ENCODE measurements around the gene MAP3K3.
"Not testable (repeated sequence)": the region's sequence is repeated elsewhere in the genome, so short reads cannot be mapped to it uniquely, and the experiment has no call there.

MAP3K3 gene

DNA sequence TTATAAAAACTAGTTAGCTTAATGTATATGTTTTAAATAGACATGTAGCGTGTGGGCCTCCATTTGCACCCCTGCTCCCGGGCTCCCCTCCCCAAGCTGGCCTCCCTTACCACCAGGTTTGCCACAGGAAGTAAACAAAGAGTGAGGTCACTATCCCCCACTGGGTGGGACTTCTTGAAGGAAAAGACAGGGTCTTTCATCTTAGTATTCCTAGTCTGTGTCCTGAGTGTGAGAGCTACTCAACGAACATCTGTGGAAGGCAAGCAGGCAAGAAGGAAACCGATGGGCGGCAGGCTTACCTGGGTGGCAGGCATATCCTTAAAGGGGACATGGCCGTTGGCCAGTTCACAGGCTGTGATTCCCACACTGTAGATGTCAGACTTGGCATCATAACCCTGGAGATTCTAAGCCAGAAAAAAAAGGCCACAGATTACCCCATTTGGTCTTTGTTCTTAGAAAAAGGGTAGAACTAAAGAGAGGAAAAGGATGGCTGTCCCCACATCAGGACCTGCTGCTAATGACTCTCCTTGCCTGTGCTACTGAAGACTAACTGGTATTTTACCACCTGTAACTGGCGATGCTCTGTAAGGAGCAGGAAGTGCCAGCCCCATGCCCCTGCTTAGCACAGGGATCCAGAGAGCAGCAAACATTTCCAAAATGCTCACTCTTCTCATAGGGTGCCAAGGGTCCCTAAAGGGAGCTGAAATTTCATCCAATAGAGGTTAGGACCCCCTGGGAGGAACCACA lies 84.3 kb downstream of the MAP3K3 start:
- no peak for DNase-seq (ENCODE audit: low read depth)

DNA sequence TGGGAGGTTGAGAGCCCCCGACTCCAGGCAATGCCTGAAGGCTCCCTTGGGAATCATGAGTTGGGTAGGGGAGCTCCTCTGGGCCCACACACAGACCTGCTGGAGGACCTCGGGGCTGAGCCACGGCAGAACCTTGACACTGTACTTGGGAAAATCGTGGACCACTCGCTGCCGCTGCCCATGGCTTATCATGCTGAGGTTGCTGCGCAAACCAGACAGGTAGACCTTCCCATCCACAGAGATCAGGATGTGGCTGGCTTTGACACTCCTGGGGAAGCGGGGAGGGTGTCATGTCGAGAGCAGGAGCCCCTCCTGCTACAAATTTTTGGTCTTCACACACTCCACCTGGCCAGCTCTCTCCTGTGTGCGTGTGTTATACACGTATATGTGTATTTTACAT lies 84.9 kb downstream of the MAP3K3 start:
- DNase-seq (ENCODE audit: low read depth) = no peak

GRCh38 chr17:63709110-63709509 lies 86.9 kb downstream of the MAP3K3 start:
- DNase-seq (ENCODE audit: low read depth) = no peak

DNA sequence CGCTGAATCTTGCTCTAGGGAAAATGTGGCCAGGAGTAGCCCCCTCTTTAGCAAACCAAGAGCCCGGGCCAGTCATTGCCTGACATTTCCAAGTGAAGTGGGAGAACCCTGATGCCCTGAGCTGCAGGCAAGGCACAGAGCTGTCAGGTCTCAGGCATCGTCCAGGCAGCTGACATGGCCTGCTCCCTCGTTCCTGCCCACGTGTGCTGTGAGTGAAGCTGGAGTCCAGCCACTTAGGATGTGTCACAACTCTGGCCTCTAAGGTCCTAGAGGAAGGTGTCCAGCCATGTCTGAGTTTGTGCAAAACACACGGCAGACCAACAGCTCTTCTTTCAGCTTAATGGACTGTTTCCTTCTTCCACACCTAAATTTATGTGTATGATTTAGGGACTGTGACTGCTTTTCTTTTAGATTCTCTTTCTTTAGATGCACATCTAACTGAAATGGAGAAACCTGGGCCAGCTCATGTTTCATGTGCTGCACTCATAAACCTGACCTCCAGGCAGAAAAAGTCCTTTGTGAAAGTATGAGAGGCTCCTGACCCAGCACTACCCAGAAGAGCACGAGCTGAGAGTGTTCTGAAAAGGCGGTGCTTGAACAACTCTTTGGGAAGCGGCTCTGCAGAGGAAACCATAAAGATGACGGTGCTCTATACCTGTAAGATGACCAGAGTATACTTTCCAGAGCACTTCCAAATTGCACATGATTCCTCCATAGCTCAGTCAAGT lies 92.5 kb downstream of the MAP3K3 start:
- DNase-seq (ENCODE audit: low read depth) = no peak

GRCh38 chr17:63716426-63716825 lies 94.2 kb downstream of the MAP3K3 start:
- no peak for DNase-seq (ENCODE audit: low read depth)

- no peak for DNase-seq (ENCODE audit: low read depth)
These were observed 96.8 kb downstream of the MAP3K3 start for GRCh38 chr17:63718988-63719387.

- DNase-seq (ENCODE audit: low read depth) = not testable (repeated sequence)
These were observed 98.0 kb downstream of the MAP3K3 start for GRCh38 chr17:63720194-63720593.

DNA sequence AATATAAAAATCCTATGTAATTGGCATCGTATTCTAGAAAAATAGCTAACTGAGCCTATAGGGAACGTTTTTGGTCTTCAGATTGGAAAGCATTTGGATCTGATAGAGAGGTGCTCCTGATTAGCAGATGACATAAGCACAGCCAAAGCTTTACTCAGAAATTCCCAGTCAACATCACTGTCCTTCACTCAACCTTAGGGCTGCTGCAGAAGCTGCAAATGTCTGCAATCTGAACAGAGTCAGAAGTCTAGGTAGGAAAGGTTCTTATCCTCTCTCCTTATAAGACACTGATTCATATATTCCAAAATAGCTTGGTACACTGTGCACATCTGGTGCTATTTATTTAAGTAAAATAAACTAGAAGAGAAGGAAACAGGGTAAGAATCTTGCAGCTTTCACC lies 100.2 kb downstream of the MAP3K3 start:
- DNase-seq (ENCODE audit: low read depth) = no peak

DNA sequence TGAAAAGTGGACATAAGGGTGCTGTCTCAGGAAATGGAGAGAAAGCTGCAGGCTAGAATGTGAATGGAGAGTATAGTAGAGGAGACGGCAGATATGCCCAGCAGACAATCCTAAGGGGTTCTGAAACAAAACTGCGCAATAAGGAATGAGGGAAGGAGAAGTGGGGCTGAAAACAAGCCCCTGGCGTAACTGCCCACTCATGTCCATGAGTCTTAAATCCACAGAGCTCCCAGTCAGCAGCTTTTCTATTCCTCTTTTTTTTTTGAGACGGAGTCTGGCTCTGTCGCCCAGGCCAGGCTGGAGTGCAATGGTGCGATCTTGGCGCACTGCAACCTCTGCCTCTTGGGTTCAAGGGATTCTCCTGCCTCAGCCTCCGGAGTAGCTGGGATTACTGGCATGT lies 113.5 kb downstream of the MAP3K3 start:
- no peak for DNase-seq (ENCODE audit: low read depth)

DNA sequence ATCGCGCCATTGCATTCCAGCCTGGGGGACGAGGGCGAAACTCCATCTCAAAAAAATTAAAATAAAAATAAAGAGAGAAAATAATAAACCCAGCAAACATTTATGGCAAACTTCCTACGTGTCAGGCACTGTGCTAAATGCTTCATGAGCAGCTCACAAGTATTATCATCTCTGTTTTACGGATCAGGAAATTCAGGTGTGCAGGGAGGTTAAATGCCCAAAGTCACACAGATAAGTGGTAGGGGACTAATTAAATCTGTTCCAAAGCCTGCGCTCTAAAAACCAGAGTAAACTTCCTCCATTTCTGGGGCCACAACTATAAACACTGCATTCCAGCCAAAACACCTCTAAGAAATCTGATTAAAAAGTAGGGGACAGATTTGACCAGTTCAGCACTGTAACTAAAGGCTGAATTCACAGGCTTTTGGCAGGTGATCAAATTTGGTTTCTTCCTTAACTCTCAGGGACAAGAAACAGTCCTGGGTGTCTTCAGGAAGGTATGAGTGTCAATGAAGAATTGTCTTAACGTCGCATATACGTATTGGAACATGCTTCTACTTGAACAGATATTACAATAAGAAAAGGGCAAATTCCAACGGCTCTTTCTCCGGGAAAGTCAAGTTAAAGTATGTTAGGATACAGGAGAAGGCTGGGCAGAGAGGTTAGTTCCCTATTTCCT lies 118.4 kb downstream of the MAP3K3 start:
- no peak for DNase-seq (ENCODE audit: low read depth)

GRCh38 chr17:63741143-63741407 lies 118.9 kb downstream of the MAP3K3 start:
- no peak for DNase-seq (ENCODE audit: low read depth)

DNA sequence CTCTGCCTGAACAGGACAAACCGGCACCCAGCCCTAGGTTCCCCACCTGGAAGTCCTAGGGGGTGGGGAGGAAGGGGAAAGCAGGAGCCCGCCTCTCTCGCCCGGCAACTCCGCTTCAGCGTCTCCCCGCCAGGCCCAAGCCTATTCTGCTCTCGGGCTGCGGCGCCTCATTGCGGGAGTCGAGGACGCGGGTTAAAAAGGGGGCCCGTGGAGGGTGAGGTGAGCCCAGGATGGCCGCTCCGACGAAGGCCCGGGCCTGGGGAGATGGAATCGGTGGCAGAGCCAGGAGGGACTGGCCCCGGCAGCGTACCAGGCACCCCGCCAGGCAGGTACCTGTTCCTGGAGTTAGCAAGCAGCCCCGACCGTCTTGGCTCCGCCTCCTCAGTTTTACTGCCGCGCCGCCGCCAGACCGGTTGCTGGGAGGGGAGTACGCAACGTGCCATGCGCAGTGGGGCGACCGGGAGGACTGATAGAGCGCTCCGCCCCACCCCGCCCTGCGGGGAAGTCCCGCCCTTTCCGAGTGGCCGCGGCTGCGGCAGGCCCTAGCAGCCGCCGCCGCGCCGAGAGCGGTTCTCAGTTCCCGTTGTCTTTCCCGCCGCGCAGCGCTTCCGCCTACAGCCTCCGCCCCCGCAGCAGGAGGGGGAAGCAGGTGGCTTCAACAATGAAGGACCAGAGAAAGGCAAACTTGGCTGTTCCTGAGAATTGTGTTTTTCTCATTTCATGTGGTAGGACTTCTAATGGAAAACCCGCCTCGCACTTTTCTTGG lies 119.4 kb downstream of the MAP3K3 start, which contains the start of gene STRADA:
Gene STRADA, minus strand, starts transcription at position 392 of the 766 bp plus-strand sequence. CDS start 13,430 bp downstream, outside the sequence.
- peak; percentile 85 for DNase-seq (ENCODE audit: low read depth)

All from HS-5 (cell line).